ENCODE data around the gene LMTK3. TPM values are rescaled to one million over a fixed set of nuclear protein-coding genes. Genes with fewer than 3 reads are reported as not detected.
"Not testable (repeated sequence)": the region's sequence is repeated elsewhere in the genome, so short reads cannot be mapped to it uniquely, and the experiment has no call there.

Gene LMTK3
- total and polyA plus RNA-seq, 7 donors = 0.14 to 1.7 (median 0.65) TPM; not detected in 3

- Histone ChIP-seq H3K9me3 (no peaks in the 10 kb centered on the region), H3K4me1 (no peaks in the 10 kb centered on the region), H3K4me3 (no peak overlapping the region), H3K27me3 (peaks cover 0 to 3% (median 0%) of the 10 kb centered on the region in 3 donors), H3K27ac (no peak overlapping the region), H3K36me3 (no peaks in the 10 kb centered on the region)
- no peak for DNase-seq
- TF ChIP-seq CTCF (IDR thresholded peaks at IDR 0.05) (no peak), EP300 (IDR thresholded peaks at IDR 0.05) (no peak), POLR2AphosphoS5 (IDR thresholded peaks at IDR 0.05) (no peak)
- intact Hi-C loops (cut with DNase I) = no loop called here
- 14 to 57% methylated on average over 7 of the region's 7 CpGs for WGBS, 2 donors
These were observed 28.5 kb upstream of the LMTK3 start for GRCh38 chr19:48540110-48540509.

GRCh38 chr19:48539503-48540096 lies 28.0 kb upstream of the LMTK3 start:
- H3K4me3 ChIP-seq = no peak overlapping the region
- DNase-seq = peak; percentile 72
- H3K4me1 ChIP-seq = no peaks in the 10 kb centered on the region
- H3K36me3 ChIP-seq = no peaks in the 10 kb centered on the region
- no peaks in the 10 kb centered on the region for H3K27me3 ChIP-seq
- intact Hi-C loops (cut with DNase I) = no loop called here
- H3K27ac ChIP-seq = no peak overlapping the region
- TF ChIP-seq CTCF (IDR thresholded peaks at IDR 0.05) (no peak), EP300 (IDR thresholded peaks at IDR 0.05) (no peak), POLR2A (IDR thresholded peaks at IDR 0.05) (no peak), POLR2AphosphoS5 (IDR thresholded peaks at IDR 0.05) (no peak)
- WGBS, 2 donors = 17 to 65% methylated on average over 17 of the region's 17 CpGs
- H3K9me3 ChIP-seq = no peaks in the 10 kb centered on the region

- H3K9me3 ChIP-seq; intact Hi-C loops (cut with DNase I); DNase-seq; H3K4me3 ChIP-seq; H3K4me1 ChIP-seq; H3K27ac ChIP-seq; H3K27me3 ChIP-seq; H3K36me3 ChIP-seq: not testable (repeated sequence)
- WGBS, 2 donors = 70 to 90% methylated on average over 8 of the region's 8 CpGs
These were observed 26.4 kb upstream of the LMTK3 start for GRCh38 chr19:48538057-48538456.

GRCh38 chr19:48537541-48537940 lies 25.9 kb upstream of the LMTK3 start:
- no peak overlapping the region for H3K4me3 ChIP-seq
- 45 to 76% methylated on average over 7 of the region's 7 CpGs for WGBS, 2 donors
- DNase-seq = no peak

DNA sequence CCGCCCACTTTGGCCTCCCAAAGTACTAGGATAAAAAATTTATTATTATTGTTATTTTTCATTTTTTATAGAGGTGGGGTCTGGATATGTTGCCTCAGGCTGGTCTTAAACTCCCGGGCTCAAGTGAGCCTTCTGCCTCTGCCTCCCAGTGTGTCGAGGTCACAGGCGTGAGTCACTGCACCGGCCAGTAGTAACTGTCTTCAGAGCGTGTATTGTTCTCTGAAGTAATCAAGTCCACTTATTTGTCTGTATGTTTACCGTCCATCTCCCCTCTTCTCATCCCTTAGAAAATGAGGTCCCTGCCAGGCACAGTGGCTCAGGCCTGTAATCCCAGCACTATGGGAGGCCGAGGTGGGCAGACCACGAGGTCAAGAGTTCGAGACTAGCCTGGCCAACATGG lies 22.1 kb upstream of the LMTK3 start:
- no peak for DNase-seq
- H3K36me3 ChIP-seq = no peaks in the 10 kb centered on the region
- 53 to 88% methylated on average over 10 of the region's 10 CpGs for WGBS, 2 donors
- intact Hi-C loops (cut with DNase I) = no loop called here
- H3K4me3 ChIP-seq = no peak overlapping the region
- peaks cover 0 to 5% (median 2%) of the 10 kb centered on the region in 4 donors for H3K9me3 ChIP-seq
- TF ChIP-seq CTCF (IDR thresholded peaks at IDR 0.05) (no peak), POLR2A (IDR thresholded peaks at IDR 0.05) (no peak), POLR2AphosphoS5 (IDR thresholded peaks at IDR 0.05) (no peak), EP300 (IDR thresholded peaks at IDR 0.05) (no peak)
- peaks cover 0 to 8% (median 0%) of the 10 kb centered on the region in 3 donors for H3K27me3 ChIP-seq
- H3K4me1 ChIP-seq = no peaks in the 10 kb centered on the region
- H3K27ac ChIP-seq = no peak overlapping the region

More at GRCh38 chr19:48537541-48537940, 25.9 kb upstream of the LMTK3 start:
- TF ChIP-seq POLR2AphosphoS5 (IDR thresholded peaks at IDR 0.05) (no peak), EP300 (IDR thresholded peaks at IDR 0.05) (no peak), CTCF (IDR thresholded peaks at IDR 0.05) (no peak), POLR2A (IDR thresholded peaks at IDR 0.05) (no peak)
- Histone ChIP-seq H3K36me3 (no peaks in the 10 kb centered on the region), H3K4me1 (no peaks in the 10 kb centered on the region), H3K27ac (no peak overlapping the region), H3K9me3 (no peaks in the 10 kb centered on the region), H3K27me3 (peaks cover 0 to 4% (median 0%) of the 10 kb centered on the region in 3 donors)
- intact Hi-C loops (cut with DNase I) = no loop called here
